Measurements from ENCODE around the gene GNGT2. TPM values are rescaled to one million over a fixed set of nuclear protein-coding genes. Genes with fewer than 3 reads are reported as not detected.

Gene GNGT2
- polyA plus RNA-seq, 1 donor (not counting 4 experiments of a cell fraction or from before 2014, with no cell fraction given): not detected

DNA sequence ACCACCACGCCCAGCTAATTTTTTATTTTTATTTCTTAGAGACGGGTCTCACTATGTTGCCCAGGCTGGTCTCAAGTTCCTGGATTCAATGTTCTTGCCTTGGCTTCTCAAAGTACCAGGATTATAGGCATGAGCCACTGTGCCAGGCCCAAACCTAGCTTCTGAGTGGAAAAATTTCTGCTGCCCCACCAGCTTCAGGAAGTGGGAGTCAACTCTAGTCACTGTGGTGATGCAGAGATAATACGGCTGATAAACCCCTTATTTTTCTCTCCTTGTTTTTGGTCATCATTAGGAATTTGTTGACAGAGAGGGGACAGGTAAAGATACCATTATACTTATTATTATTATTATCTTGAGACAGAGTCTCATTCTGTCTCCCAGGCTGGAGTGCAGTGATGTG lies 48.0 kb upstream of the GNGT2 start:
- TF ChIP-seq, protein P1, sequence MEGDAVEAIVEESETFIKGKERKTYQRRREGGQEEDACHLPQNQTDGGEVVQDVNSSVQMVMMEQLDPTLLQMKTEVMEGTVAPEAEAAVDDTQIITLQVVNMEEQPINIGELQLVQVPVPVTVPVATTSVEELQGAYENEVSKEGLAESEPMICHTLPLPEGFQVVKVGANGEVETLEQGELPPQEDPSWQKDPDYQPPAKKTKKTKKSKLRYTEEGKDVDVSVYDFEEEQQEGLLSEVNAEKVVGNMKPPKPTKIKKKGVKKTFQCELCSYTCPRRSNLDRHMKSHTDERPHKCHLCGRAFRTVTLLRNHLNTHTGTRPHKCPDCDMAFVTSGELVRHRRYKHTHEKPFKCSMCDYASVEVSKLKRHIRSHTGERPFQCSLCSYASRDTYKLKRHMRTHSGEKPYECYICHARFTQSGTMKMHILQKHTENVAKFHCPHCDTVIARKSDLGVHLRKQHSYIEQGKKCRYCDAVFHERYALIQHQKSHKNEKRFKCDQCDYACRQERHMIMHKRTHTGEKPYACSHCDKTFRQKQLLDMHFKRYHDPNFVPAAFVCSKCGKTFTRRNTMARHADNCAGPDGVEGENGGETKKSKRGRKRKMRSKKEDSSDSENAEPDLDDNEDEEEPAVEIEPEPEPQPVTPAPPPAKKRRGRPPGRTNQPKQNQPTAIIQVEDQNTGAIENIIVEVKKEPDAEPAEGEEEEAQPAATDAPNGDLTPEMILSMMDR (optimal IDR thresholded peaks at IDR 0.05 in 1 of 3, IDR thresholded peaks at IDR 0.05 in 1 of 3, conservative IDR thresholded peaks at IDR 0.05 in 1 of 3; ENCODE audit: extremely low read depth in 1 of 3, insufficient read depth in 2 of 3, low read length in 3 of 3): no peak
- no peak for TF ChIP-seq EZH2 (IDR thresholded peaks at IDR 0.05; ENCODE audit: low read length)
- Histone ChIP-seq H2AFZ (ENCODE audit: control insufficient read depth, low read length) (no peak overlapping the region), H3K9me3 (ENCODE audit: control insufficient read depth, low read depth, low read length) (no peaks in the 10 kb centered on the region), H3K9me1 (ENCODE audit: control insufficient read depth, extremely low read depth, insufficient read depth, low read length) (no peaks in the 10 kb centered on the region), H3K36me3 (ENCODE audit: control insufficient read depth in 2 of 2, extremely low read depth in 1 of 2, insufficient read depth in 2 of 2, low read length in 2 of 2) (no peaks in the 10 kb centered on the region), H3K4me3 (ENCODE audit: control insufficient read depth in 2 of 3, extremely low read depth in 1 of 3, insufficient read depth in 2 of 3, low read depth in 1 of 3, low read length in 3 of 3) (no peak overlapping the region), H3K4me2 (ENCODE audit: control insufficient read depth, extremely low read depth, insufficient read depth, low read depth, low read length) (no peak overlapping the region), H4K20me1 (ENCODE audit: control insufficient read depth, extremely low read depth, insufficient read depth, low read length) (no peaks in the 10 kb centered on the region), H3K27ac (ENCODE audit: control insufficient read depth, insufficient read depth, low read length) (no peak overlapping the region), H3K4me1 (ENCODE audit: control insufficient read depth, extremely low read depth, insufficient read depth, low read length) (peaks cover 5% of the 10 kb centered on the region), H3K9ac (ENCODE audit: control insufficient read depth, extremely low read depth, insufficient read depth, low read length) (no peak overlapping the region), H3K27me3 (ENCODE audit: control insufficient read depth, extremely low read depth, insufficient read depth, low read length) (no peaks in the 10 kb centered on the region), H3K79me2 (ENCODE audit: control insufficient read depth, insufficient read depth, low read length) (no peaks in the 10 kb centered on the region)
- DNase-seq (ENCODE audit: low read depth, low spot score): no peak
- dilution Hi-C loops (cut with MboI; ENCODE audit: extremely low pct_ligation_motif_present, low sequenced_read_pairs): no loop called here
- FAIRE-seq: no peak

DNA sequence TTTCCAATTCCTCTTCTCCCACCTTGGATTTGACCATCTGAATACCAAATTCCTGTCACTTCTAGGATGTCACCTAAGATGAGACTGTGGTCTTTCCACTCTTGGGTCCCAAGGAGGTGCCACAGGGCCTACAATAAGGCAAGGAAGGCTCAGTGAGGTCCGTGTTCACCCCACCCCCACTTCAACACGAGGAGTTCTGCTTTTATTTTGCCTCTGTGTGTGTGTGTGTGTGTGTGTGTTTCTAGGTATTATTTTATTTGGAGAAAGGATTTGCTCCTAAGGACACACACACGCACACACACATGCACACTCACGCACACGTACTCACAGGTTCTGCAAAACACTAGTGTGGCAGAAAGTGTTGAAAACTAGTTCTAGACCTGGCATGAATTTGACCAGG lies 44.8 kb upstream of the GNGT2 start:
- DNase-seq (ENCODE audit: low read depth, low spot score) (no peak), FAIRE-seq (no peak)
- H3K36me3 ChIP-seq (ENCODE audit: control insufficient read depth in 2 of 2, extremely low read depth in 1 of 2, insufficient read depth in 2 of 2, low read length in 2 of 2): no peaks in the 10 kb centered on the region
- H4K20me1 ChIP-seq (ENCODE audit: control insufficient read depth, extremely low read depth, insufficient read depth, low read length): no peaks in the 10 kb centered on the region
- dilution Hi-C loops (cut with MboI; ENCODE audit: extremely low pct_ligation_motif_present, low sequenced_read_pairs): no loop called here
- no peaks in the 10 kb centered on the region for H3K9me3 ChIP-seq (ENCODE audit: control insufficient read depth, low read depth, low read length)
- H3K4me2 ChIP-seq (ENCODE audit: control insufficient read depth, extremely low read depth, insufficient read depth, low read depth, low read length): no peak overlapping the region
- H3K9ac ChIP-seq (ENCODE audit: control insufficient read depth, extremely low read depth, insufficient read depth, low read length): no peak overlapping the region
- H3K9me1 ChIP-seq (ENCODE audit: control insufficient read depth, extremely low read depth, insufficient read depth, low read length): no peaks in the 10 kb centered on the region
- peaks cover 5% of the 10 kb centered on the region for H3K4me1 ChIP-seq (ENCODE audit: control insufficient read depth, extremely low read depth, insufficient read depth, low read length)
- H3K79me2 ChIP-seq (ENCODE audit: control insufficient read depth, insufficient read depth, low read length): no peaks in the 10 kb centered on the region
- H3K27ac ChIP-seq (ENCODE audit: control insufficient read depth, insufficient read depth, low read length): no peak overlapping the region
- TF ChIP-seq EZH2 (IDR thresholded peaks at IDR 0.05; ENCODE audit: low read length): no peak
- TF ChIP-seq, protein P1 (optimal IDR thresholded peaks at IDR 0.05 in 1 of 3, IDR thresholded peaks at IDR 0.05 in 1 of 3, conservative IDR thresholded peaks at IDR 0.05 in 1 of 3; ENCODE audit: extremely low read depth in 1 of 3, insufficient read depth in 2 of 3, low read length in 3 of 3): no peak
- H3K27me3 ChIP-seq (ENCODE audit: control insufficient read depth, extremely low read depth, insufficient read depth, low read length): no peaks in the 10 kb centered on the region
- H3K4me3 ChIP-seq (ENCODE audit: control insufficient read depth in 2 of 3, extremely low read depth in 1 of 3, insufficient read depth in 2 of 3, low read depth in 1 of 3, low read length in 3 of 3): no peak overlapping the region
- no peak overlapping the region for H2AFZ ChIP-seq (ENCODE audit: control insufficient read depth, low read length)
